ENCODE results near the gene TAF4. TPM values are rescaled to one million over a fixed set of nuclear protein-coding genes. Genes with fewer than 3 reads are reported as not detected.

Gene TAF4
- total RNA-seq, 4 donors from 2014 or later = 7.7 to 16.0 (median 10.7) TPM

- no peak for TF ChIP-seq CTCF (IDR thresholded peaks at IDR 0.05; ENCODE audit: low read depth)
Observed at GRCh38 chr20:62021793-62022385, 43.8 kb downstream of the TAF4 start.

- TF ChIP-seq CTCF (IDR thresholded peaks at IDR 0.05; ENCODE audit: low read depth) = no peak
Observed at GRCh38 chr20:62020935-62021701, 44.6 kb downstream of the TAF4 start.

GRCh38 chr20:62019881-62020492 is 45.7 kb downstream of the TAF4 start:
- no peak for TF ChIP-seq CTCF (IDR thresholded peaks at IDR 0.05; ENCODE audit: low read depth)

- no peak for TF ChIP-seq CTCF (IDR thresholded peaks at IDR 0.05; ENCODE audit: low read depth)
Observed at GRCh38 chr20:62019144-62019805, 46.4 kb downstream of the TAF4 start.

GRCh38 chr20:62018437-62019143 is 47.1 kb downstream of the TAF4 start:
- no peak for TF ChIP-seq CTCF (IDR thresholded peaks at IDR 0.05; ENCODE audit: low read depth)

- TF ChIP-seq CTCF (IDR thresholded peaks at IDR 0.05; ENCODE audit: low read depth) = no peak
Observed at GRCh38 chr20:62015540-62016288, 50.0 kb downstream of the TAF4 start.
